Keratinocyte (primary cell): ENCODE measurements around the gene PDE11A.

Experiments
- EZH2 ChIP-seq: IDR thresholded peaks from one replicate; pipeline ENCODE4 v1.6.1; 2012; ENCODE audit warnings: inconsistent platforms, mild to moderate bottlenecking, low read length, moderate library complexity
- TF ChIP-seq, protein P1 (sequence below), 3 experiments: IDR thresholded peaks in 1 of 3; conservative IDR thresholded peaks in 1 of 3; optimal IDR thresholded peaks in 1 of 3; 2 replicates in 2 of 3; 3 replicates in 1 of 3; pipeline versions ENCODE3 to v1.5.1; 2011; ENCODE audit warnings: low read length in 3 of 3, mild to moderate bottlenecking in 3 of 3, moderate library complexity in 2 of 3, control low read depth in 1 of 3, inconsistent platforms in 1 of 3; ENCODE audit not compliant: insufficient read depth in 2 of 3; ENCODE audit errors: extremely low read depth in 1 of 3

DNA sequence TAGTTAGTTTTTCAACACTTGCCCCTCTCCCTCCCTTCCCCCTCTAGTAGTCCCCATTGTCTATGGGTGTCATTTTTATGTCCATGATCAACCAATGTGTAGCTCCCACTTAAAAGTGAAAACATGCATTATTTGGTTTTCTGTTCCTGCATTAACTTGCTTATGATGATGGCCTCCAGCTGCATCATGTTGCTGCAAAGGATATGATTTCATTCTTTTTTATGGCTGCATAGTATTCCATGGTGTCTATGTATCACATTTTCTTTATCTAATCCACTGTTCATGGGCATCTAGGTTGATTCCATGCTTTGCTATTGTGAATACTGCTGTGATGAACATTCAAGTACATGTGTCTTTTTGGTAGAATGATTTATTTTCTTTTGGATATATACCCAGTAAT lies 70.5 kb downstream of the PDE11A start:
- TF ChIP-seq, protein P1, sequence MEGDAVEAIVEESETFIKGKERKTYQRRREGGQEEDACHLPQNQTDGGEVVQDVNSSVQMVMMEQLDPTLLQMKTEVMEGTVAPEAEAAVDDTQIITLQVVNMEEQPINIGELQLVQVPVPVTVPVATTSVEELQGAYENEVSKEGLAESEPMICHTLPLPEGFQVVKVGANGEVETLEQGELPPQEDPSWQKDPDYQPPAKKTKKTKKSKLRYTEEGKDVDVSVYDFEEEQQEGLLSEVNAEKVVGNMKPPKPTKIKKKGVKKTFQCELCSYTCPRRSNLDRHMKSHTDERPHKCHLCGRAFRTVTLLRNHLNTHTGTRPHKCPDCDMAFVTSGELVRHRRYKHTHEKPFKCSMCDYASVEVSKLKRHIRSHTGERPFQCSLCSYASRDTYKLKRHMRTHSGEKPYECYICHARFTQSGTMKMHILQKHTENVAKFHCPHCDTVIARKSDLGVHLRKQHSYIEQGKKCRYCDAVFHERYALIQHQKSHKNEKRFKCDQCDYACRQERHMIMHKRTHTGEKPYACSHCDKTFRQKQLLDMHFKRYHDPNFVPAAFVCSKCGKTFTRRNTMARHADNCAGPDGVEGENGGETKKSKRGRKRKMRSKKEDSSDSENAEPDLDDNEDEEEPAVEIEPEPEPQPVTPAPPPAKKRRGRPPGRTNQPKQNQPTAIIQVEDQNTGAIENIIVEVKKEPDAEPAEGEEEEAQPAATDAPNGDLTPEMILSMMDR (optimal IDR thresholded peaks at IDR 0.05 in 1 of 3, IDR thresholded peaks at IDR 0.05 in 1 of 3, conservative IDR thresholded peaks at IDR 0.05 in 1 of 3; ENCODE audit: extremely low read depth in 1 of 3, insufficient read depth in 2 of 3, low read length in 3 of 3) = no peak
- TF ChIP-seq EZH2 = no peak
